ENCODE data around the gene RALY.
A peak's percentile ranks its signal among the peaks of the same experiment; 100 is the strongest.
"Not testable (repeated sequence)": the region's sequence is repeated elsewhere in the genome, so short reads cannot be mapped to it uniquely, and the experiment has no call there.

Gene RALY

DNA sequence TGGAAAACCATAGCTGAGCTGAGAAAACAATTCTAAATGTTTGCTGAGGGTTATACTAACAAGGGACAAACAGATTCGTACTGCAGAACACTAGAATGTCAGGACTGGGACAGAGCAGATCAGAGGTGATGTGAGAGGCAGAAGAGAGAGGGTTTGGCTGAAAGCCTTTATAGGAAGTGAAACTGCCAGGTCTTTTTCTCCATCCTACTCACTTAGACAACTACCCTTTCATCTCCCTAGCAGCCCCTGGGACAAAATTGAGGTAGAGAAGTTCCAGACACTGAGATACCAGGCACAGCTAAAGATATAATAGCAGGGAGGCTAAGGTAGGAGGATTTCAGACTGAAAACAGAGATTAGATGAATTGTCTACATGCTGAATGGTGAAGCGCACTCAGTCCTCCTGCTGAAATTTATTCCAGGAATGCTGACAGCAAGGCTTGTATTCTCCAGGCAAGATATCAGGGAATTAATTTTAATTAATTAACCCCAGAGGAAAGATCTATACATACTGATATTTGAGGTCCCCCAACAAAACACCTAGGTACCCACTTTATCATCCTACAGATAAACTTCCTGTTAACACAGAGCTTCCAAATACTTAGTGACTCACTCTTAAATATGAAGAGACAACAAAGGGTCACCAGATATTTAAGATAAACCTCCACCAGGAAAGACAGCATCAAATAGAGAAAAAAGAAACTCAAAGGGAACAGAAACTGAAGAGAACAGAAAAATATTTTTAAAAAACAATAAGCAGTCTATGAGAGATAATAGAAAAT is 130.9 kb downstream of the RALY start:
- ATAC-seq (ENCODE audit: low read depth): 0 out of 3 replicates have a peak, but pooled peaks have one; percentile 22
- H3K27ac ChIP-seq (ENCODE audit: poor library complexity, severe bottlenecking): no peak overlapping the region
- H3K36me3 ChIP-seq (ENCODE audit: low read depth): no peaks in the 10 kb centered on the region
- no peaks in the 10 kb centered on the region for H3K27me3 ChIP-seq (ENCODE audit: insufficient read depth, poor library complexity, severe bottlenecking)
- no peaks in the 10 kb centered on the region for H3K4me1 ChIP-seq (ENCODE audit: insufficient read depth, poor library complexity, severe bottlenecking)
- no peaks in the 10 kb centered on the region for H3K9me3 ChIP-seq (ENCODE audit: severe bottlenecking)
- TF ChIP-seq, protein P1, sequence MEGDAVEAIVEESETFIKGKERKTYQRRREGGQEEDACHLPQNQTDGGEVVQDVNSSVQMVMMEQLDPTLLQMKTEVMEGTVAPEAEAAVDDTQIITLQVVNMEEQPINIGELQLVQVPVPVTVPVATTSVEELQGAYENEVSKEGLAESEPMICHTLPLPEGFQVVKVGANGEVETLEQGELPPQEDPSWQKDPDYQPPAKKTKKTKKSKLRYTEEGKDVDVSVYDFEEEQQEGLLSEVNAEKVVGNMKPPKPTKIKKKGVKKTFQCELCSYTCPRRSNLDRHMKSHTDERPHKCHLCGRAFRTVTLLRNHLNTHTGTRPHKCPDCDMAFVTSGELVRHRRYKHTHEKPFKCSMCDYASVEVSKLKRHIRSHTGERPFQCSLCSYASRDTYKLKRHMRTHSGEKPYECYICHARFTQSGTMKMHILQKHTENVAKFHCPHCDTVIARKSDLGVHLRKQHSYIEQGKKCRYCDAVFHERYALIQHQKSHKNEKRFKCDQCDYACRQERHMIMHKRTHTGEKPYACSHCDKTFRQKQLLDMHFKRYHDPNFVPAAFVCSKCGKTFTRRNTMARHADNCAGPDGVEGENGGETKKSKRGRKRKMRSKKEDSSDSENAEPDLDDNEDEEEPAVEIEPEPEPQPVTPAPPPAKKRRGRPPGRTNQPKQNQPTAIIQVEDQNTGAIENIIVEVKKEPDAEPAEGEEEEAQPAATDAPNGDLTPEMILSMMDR (IDR thresholded peaks at IDR 0.05; ENCODE audit: poor library complexity, severe bottlenecking): no peak
- no peak overlapping the region for H3K4me3 ChIP-seq (ENCODE audit: severe bottlenecking)
- DNase-seq (ENCODE audit: low spot score): no peak

DNA sequence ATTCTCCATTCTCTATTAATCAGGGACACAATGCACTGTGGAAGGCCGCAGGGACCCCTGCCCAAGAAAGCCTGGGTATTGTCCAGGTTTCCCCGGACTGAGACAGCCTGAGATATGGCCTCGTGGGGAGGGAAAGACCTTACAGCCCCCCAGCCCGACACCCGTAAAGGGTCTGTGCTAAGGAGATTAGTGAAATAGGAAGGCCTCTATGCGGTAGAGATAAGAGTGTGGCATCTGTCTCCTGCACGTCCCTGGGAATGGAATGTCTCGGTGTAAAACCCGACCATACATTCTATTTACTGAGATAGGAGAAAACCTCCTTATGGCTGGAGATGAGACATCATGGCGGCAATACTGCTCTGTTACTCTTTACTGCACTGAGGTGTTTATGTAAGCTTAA is 134.1 kb downstream of the RALY start:
- H3K4me3 ChIP-seq (ENCODE audit: severe bottlenecking): no peak overlapping the region
- no peaks in the 10 kb centered on the region for H3K4me1 ChIP-seq (ENCODE audit: insufficient read depth, poor library complexity, severe bottlenecking)
- H3K36me3 ChIP-seq (ENCODE audit: low read depth): no peaks in the 10 kb centered on the region
- H3K9me3 ChIP-seq (ENCODE audit: severe bottlenecking): no peaks in the 10 kb centered on the region
- TF ChIP-seq, protein P1 (IDR thresholded peaks at IDR 0.05; ENCODE audit: poor library complexity, severe bottlenecking): no peak
- no peak for DNase-seq (ENCODE audit: low spot score)
- no peaks in the 10 kb centered on the region for H3K27me3 ChIP-seq (ENCODE audit: insufficient read depth, poor library complexity, severe bottlenecking)
- no peak for ATAC-seq (ENCODE audit: low read depth)
- no peak overlapping the region for H3K27ac ChIP-seq (ENCODE audit: poor library complexity, severe bottlenecking)

DNA sequence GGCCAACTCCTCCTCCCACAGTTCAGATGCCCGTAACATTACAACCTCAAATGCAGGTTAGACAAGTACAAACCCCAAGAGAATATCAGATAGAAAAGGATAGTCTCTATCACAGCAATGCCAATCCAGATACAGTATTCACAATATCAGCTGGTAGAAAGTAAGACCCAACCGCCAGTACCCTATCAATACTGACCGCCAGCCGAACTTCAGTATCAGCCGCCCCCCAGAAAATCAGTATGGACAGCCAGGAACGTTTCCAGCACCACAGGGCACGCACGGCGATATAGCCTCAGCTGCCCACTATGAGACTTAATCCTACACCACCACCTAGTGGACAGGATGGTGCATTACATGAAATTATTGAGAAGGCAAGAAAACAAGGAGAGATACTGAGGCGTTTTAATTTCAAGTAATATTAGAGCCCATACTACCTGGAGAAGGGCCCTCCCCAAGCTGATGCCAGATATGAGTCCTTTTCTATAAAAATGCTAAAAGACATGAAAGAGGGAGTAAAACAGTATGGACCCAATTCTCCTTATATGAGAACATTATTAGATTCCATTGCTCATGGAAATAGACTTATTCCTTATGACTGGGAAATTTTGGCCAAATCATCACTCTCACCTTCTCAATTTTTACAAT is 135.9 kb downstream of the RALY start:
- Histone ChIP-seq H3K27ac (ENCODE audit: poor library complexity, severe bottlenecking) (no peak overlapping the region), H3K27me3 (ENCODE audit: insufficient read depth, poor library complexity, severe bottlenecking) (no peaks in the 10 kb centered on the region), H3K4me3 (ENCODE audit: severe bottlenecking) (no peak overlapping the region), H3K36me3 (ENCODE audit: low read depth) (no peaks in the 10 kb centered on the region), H3K9me3 (ENCODE audit: severe bottlenecking) (no peaks in the 10 kb centered on the region), H3K4me1 (ENCODE audit: insufficient read depth, poor library complexity, severe bottlenecking) (no peaks in the 10 kb centered on the region)
- DNase-seq (ENCODE audit: low spot score): no peak
- TF ChIP-seq, protein P1 (IDR thresholded peaks at IDR 0.05; ENCODE audit: poor library complexity, severe bottlenecking): peak; percentile 100
- peak; percentile 94 for ATAC-seq (ENCODE audit: low read depth)

DNA sequence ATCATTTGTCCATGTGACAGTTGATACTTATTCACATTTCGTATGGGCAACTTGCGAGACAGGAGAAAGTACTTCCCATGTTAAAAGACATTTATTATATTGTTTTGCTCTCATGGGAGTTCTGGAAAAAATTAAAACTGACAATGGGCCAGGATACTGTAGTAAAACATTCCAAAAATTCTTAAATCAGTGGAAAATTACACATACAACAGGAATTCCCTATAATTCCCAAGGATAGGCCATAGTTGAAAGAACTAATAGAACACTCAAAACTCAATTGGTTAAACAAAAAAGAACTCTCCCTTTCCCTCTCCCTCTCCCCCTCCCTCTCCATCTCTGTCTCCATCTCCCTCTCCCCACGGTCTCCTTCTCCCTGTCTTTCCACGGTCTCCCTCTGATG is 137.8 kb downstream of the RALY start:
- no peak for DNase-seq (ENCODE audit: low spot score)
- TF ChIP-seq, protein P1 (IDR thresholded peaks at IDR 0.05; ENCODE audit: poor library complexity, severe bottlenecking): no peak
- Histone ChIP-seq H3K27ac (ENCODE audit: poor library complexity, severe bottlenecking) (no peak overlapping the region), H3K36me3 (ENCODE audit: low read depth) (no peaks in the 10 kb centered on the region), H3K9me3 (ENCODE audit: severe bottlenecking) (no peaks in the 10 kb centered on the region), H3K27me3 (ENCODE audit: insufficient read depth, poor library complexity, severe bottlenecking) (no peaks in the 10 kb centered on the region), H3K4me3 (ENCODE audit: severe bottlenecking) (no peak overlapping the region), H3K4me1 (ENCODE audit: insufficient read depth, poor library complexity, severe bottlenecking) (no peaks in the 10 kb centered on the region)
- no peak for ATAC-seq (ENCODE audit: low read depth)

DNA sequence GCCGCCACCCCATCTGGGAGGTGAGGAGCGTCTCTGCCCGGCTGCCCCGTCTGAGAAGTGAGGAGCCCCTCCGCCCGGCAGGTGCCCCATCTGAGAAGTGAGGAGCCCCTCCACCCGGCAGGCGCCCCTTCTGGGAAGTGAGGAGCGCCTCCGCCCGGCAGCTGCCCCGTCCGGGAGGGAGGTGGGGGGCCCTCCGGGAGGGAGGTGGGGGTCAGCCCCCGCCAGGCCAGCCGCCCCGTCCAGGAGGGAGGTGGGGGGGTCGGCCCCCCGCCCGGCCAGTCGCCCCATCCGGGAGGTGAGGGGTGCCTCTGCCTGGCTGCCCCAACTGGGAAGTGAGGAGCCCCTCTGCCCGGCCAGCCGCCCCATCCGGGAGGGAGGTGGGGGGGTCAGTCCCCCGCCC is 138.8 kb downstream of the RALY start:
- not testable (repeated sequence) for ATAC-seq (ENCODE audit: low read depth); H3K9me3 ChIP-seq (ENCODE audit: severe bottlenecking); H3K36me3 ChIP-seq (ENCODE audit: low read depth); H3K4me3 ChIP-seq (ENCODE audit: severe bottlenecking); H3K4me1 ChIP-seq (ENCODE audit: insufficient read depth, poor library complexity, severe bottlenecking); H3K27me3 ChIP-seq (ENCODE audit: insufficient read depth, poor library complexity, severe bottlenecking); DNase-seq (ENCODE audit: low spot score); H3K27ac ChIP-seq (ENCODE audit: poor library complexity, severe bottlenecking)

DNA sequence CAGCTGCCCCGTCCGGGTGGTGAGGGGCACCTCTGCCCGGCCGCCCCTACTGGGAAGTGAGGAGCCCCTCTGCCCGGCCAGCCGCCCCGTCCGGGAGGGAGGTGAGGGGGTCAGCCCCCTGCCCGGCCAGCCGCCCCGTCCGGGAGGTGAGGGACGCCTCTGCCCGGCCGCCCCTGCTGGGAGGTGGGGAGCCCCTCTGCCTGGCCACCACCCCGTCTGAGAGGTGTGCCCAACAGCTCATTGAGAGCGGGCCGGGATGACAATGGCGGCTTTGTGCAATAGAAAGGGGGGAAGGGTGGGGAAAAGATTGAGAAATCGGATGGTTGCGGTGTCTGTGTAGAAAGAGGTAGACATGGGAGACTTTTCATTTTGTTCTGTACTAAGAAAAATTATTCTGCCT is 139.2 kb downstream of the RALY start:
- not testable (repeated sequence) for ATAC-seq (ENCODE audit: low read depth); H3K27me3 ChIP-seq (ENCODE audit: insufficient read depth, poor library complexity, severe bottlenecking); H3K4me1 ChIP-seq (ENCODE audit: insufficient read depth, poor library complexity, severe bottlenecking); H3K4me3 ChIP-seq (ENCODE audit: severe bottlenecking); H3K9me3 ChIP-seq (ENCODE audit: severe bottlenecking); H3K27ac ChIP-seq (ENCODE audit: poor library complexity, severe bottlenecking); H3K36me3 ChIP-seq (ENCODE audit: low read depth); DNase-seq (ENCODE audit: low spot score)

DNA sequence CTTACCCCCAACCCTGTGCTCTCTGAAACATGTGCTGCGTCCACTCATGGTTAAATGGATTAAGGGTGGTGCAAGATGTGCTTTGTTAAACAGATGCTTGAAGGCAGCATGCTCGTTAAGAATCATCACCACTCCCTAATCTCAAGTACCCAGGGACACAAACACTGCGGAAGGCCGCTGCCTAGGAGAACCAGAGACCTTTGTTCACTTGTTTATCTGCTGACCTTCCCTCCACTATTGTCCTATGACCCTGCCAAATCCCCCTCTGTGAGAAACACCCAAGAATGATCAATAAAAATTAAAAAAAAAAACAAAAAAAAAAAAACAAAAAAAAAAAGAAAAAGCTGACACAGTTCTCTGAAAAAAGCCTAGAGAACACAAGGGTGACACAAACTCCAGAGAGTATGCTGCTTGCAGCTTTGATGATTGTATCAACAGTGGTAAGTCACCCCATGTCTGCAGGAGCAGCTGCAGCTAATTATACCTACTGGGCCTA is 139.7 kb downstream of the RALY start:
- not testable (repeated sequence) for ATAC-seq (ENCODE audit: low read depth); DNase-seq (ENCODE audit: low spot score); H3K4me3 ChIP-seq (ENCODE audit: severe bottlenecking)

More for the DNA sequence above, 139.7 kb downstream of the RALY start:
- not testable (repeated sequence) for H3K4me1 ChIP-seq (ENCODE audit: insufficient read depth, poor library complexity, severe bottlenecking); H3K36me3 ChIP-seq (ENCODE audit: low read depth); H3K27me3 ChIP-seq (ENCODE audit: insufficient read depth, poor library complexity, severe bottlenecking); H3K27ac ChIP-seq (ENCODE audit: poor library complexity, severe bottlenecking); H3K9me3 ChIP-seq (ENCODE audit: severe bottlenecking)
